CD4-positive, alpha-beta T cell treated with Interleukin-17A for 1 hour (primary cell): ENCODE results near the gene LRG1.

ENCODE experiments used
- DNase-seq: peaks from one replicate; pipeline ENCODE4 v3.0.0-alpha.2; 2020

The LRG1 gene

DNA sequence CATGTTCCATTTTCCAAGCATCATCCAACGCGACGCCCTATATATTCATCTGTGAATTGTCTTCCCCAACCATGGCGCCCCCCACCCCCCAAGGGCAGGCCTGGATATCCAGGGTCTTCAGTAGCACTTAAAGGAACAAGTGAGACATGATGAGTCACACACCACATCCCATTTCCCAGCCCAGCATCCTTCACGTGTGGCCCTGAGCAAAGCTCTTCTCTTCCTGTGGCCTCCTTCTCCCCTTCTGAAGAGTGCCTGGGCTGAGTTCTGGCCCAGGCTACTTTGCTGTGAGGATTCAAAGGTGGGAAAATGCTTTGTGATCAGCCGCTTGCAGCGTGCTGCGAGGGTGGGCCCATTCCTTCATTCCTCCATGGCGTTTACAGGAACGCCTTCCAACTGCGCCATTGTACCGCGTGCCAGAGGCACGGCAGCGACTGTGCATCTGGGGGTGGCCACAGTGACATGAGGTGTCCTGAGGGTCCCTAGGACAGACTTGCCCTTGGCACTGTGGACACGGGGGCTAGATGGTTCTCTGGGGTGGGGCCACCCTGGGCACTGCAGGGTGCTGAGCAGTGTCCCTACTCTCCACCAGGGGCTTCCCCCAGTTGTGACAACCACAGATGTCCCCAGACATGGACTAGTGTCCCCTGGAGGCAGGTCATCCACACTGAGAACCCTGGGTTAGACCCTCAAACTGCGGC is 33.2 kb downstream of the LRG1 start:
- DNase-seq: no peak

DNA sequence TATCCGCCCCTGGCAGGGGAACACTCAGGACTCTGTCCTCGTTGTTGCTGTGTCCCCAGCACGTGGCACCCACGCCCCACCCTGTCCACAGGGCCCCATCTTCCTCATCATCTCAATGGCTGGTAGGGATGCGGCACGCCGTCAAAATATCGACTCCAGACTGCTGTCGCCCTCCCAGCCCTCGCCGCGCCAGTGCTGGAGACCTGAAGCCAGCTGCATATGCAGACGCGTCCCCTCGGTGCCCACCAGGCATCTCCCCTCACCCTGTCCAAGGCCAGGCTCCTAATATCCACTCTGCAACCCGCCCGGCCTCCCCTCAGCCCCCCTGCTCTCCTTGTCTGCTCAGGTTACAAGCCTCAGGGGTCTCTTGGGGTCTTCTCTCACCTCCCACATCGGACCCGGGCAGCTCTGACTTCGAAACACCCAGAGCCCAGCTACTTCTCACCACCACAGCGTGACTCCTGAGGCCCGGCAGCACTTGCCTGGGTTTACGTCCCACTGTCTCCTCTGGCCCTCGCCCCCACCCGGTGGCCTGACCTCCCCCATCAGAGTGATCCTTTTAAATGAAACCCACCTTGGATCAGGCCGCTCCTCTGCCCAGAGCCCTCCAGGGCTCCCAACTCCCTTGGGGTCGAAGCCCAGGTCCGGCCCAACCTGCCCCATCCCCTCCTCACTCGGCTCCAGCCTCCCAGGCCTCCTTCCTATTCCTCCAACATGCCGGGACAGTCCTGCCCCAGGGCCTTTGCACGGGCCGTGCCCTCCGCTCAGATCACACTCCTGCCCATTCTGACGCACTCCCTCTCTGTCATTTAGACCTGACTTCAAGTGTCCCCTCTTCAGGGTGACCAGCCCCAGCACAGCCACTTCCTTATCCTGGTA is 34.0 kb downstream of the LRG1 start:
- no peak for DNase-seq

DNA sequence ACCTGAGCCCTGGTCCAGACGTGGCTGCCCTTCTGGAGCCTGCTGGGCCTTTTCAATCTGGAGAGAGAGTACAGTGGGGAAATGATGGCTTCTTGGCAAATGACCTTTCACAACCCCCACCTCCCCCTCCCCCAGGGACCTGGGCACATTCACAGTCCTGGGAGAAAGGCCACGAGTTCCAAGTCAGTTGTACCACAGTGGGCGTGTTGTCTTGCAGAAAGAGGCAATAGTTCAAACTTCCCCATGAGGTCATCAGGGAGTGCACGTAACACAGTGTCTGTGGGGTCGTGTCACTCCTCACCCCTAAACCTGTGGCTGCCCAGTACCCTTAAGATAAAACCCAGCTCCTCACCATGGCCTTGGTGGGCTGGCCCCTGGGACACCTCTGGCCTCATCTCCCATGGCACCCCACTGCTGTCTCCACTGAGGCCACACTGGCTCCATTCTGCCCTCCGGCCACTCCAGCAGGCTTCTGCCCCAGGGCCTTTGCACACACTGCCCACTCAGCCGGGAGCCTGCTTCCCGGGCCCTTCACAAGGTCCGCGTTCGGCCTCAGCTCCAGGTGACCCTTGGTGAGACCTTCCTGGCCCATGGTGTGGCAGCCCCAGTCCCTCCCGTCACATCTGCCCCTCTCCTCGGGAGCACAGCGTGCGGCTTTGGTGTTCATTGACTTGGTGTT is 34.8 kb downstream of the LRG1 start:
- DNase-seq: no peak

DNA sequence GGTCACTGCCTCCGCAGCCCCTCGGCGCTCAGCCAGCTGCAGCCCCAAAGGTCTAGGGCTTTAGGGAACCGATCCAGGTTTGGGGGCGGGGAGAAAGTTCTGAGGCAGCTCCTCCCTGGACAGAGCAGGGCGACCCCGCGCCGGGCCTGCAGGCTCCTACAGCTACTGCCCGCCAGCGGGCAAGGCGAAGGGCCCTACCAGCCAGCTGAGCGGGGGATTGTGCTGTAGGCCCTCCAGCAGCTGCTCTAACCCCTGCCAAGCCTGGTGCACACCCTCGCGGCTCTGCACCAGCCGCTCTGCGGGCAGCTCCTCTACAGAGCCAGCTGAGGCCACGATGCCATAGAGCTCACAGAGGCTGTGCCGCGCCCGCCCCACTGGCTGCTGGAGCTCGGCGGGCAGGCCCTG is 35.5 kb downstream of the LRG1 start:
- DNase-seq: no peak

DNA sequence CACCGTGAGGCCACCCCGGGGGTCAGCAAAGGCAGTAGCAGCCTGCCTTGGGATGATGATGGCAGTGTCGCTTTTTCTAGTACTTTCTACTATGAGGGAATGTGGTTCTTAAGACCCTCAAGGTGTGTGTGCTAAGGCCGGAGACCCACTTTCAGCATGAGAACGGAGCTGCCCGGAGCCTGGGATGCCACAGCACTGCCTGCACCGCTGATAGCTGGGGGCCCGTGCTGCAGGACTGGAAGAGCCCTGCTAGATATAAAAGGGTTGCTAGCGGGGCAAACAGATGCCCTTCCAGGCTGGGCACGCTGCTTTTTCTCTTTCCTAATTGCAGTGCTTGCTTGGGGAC is 36.0 kb downstream of the LRG1 start:
- DNase-seq: no peak

DNA sequence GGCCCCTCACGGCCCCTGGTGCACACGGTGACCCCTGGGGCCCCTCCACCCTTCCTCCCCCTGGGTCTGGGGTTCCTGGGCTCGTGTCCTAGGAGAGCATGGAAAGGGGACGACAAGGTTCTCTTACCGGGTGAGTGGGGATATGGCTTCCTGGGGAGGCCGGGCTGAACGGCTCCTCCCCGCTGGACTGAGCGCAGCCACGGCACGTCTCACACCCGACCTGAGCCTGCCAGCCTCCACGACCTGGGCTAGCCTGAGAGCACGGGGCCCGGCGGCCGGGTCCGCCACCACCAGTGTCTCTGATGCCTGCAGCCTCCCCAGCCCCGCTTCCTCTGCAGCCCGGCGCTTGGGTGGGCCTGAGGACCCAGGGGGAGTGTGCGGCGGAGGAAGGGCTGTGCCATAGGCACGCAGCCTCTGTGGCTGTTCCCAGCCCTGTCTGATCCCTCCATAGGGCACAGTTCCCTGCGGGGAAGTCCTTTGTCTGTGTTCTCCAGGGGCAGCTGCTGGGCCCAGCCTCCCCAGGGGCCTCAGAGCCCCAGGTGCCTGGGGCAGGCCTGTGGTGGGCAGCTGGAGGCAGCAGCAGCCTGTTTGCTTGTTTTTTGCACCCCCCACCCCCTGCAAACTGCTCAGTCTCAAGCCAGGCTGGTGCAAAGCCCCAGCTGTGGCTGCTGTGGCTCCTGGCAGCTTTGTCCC is 36.6 kb downstream of the LRG1 start:
- no peak for DNase-seq

DNA sequence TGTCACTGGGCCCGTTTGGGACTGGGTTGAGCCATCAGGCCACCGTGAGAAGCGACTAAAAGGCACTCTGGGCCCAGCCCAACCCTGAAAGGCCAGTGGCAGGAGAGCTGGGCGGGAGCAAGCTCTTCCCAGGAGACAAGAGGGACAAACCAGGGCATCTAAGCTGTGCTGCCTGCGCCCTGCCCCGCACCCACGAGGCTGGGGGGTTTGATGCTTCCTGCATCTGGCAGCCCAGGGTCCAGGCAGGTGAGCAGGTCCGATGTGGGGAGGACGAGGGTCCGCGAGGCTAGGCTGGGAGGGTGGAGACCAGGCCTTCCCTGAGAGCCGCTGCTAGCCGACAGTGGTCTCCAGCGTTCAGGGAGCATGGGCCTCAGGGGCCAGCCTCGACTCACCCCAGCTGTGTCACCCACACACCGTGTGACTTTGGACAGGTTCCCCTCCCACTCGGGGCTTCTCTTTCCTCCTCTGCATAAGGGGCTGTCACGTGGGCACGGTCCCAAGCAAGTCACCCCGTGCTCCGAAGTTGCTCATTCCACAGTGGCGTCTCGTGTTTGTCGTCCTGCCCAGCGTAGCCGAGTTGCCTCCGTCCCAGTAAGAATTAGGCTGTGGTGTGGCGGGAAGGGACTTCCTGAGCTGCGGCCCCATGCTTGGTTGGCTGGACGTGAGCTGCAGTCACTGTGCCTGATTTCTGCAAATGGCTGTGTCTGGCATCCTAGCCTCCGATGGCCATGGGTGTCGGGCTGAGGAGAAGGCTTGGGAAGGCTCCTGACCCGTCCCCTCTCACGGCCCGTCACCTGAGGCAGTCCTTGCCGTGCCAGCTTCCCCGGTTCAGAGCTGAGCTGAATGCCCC is 37.3 kb downstream of the LRG1 start:
- DNase-seq: no peak

DNA sequence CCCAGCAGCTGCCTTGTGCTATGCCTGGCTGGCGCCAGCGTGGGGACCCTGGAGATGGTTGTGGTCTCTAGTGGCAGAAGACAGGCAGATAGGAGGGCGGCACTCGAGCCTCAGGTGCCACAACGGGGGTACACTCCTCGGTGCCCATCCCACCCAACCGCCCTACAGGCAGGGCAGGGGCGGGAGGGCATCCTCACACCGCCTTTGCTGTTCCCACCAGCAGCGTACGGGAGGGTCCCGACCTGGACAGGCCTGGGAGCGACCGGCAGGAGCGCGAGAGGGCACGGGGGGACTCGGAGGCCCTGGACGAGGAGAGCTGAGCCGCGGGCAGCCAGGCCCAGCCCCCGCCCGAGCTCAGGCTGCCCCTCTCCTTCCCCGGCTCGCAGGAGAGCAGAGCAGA is 38.1 kb downstream of the LRG1 start:
- DNase-seq: no peak

DNA sequence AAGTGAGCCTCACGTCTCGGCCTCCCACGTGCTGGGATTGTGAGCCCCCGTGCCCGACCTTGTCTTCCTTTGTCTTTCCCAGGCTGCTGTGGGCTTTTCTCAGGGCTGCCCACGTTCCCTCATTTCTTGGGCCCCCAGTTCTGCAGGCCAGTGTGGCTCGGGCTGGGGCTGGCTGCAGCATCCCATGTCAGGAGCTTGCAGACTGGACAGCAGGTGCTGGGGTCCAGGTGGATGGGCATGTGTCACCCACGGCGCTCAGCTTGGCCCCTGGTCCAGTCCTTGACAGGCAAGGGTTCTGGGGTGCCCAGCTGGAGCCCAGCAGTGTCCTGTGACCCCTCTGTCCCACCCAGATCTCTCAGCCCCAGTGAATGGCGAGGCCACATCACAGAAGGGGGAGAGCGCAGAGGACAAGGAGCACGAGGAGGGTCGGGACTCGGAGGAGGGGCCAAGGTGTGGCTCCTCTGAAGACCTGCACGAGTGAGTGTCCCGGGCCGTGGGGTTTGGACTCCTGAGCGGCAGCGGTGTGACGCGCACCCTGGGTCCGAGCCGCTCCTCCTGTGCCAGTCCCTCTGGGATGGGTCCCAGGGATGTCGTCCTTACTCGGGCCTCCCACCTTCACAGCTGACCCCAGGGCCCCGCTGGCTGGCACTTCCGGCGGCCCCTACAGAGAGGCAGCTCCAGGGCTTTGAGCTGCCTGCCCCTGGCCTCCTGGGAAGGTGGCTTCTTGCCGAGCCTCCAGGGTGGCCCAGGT is 38.8 kb downstream of the LRG1 start:
- no peak for DNase-seq

DNA sequence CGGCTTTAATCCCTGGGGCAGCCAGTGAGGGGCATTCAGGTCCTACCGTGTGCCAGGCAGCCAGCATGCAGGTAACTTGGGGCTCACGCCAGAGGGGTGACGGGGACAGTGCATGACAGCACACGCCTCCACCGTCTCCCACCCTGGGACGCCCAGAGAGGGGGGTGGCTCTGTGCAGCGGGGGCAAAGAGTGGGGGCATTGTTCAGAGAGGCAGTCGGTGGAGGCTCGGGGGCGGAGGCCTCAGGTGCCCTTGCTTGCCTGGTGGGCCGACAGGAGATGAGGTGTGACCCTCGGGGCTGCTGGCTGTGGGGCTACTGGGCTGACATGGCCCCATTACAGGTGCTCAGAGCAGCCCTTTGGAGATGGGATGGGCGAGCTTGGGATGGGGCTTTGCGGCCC is 40.0 kb downstream of the LRG1 start:
- no peak for DNase-seq

DNA sequence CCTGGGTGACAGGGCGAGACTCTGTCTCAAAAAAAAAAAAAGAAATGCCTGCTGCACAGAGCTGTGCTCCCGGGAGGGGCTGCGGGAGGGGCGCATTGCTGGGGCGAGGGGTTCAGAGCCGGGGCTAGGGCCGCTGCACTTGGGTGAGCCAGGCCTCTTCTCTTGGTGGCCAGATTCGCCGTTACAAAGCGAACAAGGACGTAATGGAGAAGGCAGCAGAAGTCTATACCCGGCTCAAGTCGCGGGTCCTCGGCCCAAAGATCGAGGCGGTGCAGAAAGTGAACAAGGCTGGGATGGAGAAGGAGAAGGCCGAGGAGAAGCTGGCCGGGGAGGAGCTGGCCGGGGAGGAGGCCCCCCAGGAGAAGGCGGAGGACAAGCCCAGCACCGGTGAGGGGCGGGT is 40.5 kb downstream of the LRG1 start:
- no peak for DNase-seq

DNA sequence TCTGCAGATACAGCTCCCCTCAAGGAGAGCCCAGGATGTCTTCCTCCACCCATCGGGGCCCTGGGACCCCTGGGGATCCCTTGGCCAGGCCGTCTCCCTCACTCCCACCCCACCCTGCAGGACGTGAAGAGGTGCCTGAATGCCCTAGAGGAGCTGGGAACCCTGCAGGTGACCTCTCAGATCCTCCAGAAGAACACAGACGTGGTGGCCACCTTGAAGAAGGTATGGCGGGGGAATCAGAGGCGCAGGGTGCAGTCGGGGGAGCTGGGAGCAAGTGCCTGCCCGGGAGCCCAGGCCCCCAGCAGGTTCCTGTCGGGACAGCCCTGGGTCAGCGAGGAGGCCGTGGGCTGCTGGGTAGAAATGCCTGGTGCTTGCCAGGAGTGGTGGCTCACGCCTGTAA is 41.1 kb downstream of the LRG1 start:
- DNase-seq: no peak

DNA sequence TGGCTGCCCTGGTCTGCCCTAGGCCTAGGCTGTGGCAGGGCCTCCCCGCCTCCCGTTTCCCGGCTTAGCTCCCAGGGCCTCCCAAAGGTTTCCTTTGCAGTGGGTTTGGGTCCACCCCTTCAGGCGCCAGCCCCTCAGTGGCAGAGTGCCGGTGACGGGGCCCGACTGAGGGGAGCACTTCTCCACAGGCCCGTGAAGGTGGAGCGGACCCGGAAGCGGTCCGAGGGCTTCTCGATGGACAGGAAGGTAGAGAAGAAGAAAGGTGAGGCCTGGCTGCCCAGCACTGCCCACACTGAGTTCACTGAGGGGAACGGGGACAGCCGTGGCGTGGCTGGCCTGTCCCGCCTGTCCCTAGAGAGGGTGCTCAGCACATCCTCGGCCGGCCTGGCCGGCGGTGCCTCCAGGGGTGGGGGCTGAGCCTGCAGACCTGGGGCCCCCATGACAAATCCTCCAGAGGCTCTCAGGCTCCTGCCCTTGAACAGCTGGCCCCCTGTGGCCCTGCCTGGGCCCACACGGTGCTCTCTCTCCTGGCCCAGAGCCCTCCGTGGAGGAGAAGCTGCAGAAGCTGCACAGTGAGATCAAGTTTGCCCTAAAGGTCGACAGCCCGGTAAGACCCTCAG is 42.0 kb downstream of the LRG1 start:
- DNase-seq: no peak

DNA sequence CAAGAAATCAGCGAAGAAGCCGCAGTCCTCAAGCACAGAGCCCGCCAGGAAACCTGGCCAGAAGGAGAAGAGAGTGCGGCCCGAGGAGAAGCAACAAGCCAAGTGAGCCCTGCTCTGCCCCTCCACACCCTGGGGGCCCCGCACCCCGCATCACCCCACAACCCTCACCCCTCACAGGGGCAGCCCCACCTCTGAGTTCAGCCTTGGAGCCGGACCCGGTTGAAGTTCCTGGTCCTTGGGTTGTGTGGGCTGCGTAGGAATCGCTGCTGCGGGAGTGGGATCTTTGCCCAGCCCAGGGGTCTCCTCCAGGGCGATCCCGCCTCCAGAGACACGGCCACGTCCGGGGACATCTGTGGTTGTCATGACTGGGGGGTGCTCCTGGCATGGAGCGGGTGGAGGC is 43.5 kb downstream of the LRG1 start:
- DNase-seq: no peak

DNA sequence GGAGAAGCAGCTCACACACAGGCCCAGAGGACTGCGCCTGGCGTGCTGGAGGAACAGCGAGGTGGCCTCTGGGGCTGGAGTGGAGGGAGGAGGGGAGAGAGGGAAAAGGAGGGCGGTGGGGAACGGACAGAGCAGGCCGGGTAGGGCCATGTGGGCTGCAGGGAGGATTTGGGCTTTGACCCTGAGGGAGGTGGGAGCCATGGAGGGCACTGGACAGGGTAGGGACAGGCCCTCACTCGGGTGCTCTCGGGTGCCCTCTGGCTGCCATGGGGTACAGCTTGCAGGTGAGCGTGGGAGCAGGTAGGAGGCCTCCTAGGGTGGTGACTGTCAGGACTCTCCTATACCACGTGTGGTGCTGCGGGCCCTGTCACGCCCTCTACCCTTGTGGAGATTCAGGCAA is 44.4 kb downstream of the LRG1 start:
- DNase-seq: no peak

DNA sequence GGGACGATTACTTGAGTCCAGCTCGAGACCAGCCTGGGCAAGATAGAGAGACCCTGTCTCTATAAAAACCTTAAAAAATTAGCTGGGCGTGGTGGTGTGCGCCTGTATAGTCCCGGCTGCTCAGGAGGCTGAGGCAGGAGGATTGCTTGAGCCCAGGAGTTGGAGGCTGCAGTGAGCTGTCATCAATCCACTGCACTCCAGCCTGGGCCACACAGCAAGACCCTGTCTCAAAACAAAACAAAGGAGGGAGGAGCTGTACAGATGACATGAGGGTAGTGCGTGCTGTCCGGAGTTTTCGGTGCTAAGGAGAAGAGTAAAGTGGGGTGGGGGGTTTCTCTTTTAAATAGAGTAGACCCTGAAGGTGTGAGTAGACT is 45.2 kb downstream of the LRG1 start:
- DNase-seq: no peak

DNA sequence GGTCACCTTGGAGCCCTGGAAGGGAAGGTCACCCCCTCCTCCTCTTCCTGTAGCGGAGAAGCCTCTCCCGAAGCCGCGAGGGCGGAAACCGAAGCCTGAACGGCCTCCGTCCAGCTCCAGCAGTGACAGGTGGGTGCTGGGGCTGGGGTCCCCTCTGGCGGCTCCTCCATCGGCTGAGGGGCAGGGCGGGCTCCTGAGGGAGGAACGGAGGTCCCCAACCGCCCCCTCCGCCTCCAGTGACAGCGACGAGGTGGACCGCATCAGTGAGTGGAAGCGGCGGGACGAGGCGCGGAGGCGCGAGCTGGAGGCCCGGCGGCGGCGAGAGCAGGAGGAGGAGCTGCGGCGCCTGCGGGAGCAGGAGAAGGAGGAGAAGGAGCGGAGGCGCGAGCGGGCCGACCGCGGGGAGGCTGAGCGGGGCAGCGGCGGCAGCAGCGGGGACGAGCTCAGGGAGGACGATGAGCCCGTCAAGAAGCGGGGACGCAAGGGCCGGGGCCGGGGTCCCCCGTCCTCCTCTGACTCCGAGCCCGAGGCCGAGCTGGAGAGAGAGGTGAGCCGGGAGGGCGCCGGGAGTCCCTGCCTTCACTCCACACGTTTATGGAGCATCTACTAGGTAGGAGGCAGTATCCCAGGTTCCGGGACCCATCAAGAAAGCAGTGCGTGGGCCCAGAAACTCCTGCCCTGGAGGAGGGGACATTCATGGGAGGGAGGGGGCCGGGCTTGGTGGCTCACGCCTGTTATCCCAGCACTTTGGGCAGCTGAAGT is 45.7 kb downstream of the LRG1 start:
- DNase-seq: no peak

DNA sequence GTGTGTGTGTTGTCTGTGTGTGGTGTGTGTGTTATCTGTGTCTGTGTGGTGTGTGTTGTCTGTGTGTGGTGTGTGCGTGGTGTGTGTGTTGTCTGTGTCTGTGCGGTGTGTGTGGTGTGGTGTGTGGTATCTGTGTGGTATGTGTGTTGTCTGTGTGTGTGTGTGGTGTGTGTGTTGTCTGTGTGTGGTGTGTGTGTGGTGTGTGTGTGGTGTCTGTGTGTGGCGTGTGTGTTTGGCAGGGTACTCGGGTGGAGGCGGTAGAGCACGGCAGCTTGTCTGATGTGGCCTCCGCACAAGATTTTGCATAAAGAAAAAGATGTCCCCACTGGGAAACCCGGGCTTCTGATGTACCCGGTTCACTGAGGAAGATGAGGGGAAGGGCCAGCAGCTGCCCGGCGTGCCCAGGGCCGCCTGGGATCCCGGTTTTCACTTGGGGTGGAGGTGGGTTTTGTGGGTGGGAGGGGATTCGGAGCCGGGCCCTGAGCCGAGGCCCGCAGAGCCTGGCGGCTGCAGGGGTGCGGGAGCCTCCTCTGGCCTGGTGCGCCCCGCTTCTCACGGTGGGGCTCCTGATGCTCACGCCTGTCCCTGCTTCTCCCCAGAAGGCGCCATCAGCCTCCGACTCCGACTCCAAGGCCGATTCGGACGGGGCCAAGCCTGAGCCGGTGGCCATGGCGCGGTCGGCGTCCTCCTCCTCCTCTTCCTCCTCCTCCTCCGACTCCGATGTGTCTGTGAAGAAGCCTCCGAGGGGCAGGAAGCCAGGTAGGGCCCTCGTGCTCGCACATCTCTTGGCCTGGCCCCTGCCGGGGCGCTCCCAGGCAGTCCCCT is 46.5 kb downstream of the LRG1 start:
- no peak for DNase-seq

DNA sequence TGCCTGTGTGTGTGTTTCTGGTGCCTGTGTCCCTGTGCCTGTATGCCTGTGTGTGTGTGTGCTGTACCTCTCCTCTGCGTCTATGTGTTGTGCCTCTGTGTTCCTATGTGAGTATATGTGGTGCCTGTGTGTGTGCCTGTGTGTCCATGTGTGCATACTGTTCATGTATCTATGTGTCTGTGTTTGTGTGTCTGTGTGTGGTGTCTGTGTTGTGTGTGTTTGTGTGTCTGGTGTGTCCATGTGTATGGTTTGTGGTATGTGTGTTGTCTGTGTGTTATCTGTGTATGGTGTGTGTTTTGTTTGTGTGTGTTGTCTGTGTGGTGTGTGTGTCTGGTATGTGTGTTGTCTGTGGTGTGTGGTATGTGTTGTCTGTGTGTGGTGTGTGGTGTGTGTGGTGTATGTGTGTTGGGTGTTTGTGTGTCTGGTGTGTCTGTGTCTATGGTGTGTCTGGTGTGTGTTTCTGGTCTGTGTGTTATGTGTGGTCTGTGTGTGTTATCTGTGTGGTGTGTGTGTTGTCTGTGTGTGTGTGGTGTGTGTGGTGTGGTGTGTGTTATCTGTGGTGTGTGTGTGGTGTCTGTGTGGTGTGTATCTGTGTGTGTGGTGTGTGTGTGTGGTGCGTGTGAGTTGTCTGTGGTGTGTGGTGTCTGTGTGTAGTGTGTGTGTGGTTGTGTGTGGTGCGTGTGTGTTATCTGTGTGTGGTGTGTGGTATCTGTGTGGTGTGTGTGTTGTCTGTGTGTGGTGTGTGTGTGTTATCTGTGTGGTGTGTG is 47.3 kb downstream of the LRG1 start:
- no peak for DNase-seq
